Endothelial cell of umbilical vein (primary cell): ENCODE measurements around the gene MID1. TPM values are rescaled to one million over a fixed set of nuclear protein-coding genes. Genes with fewer than 3 reads are reported as not detected.

ENCODE experiments used
- BruUV-seq: library from RNA; stranded (reverse); fragments of 400-500 nt; replicated peaks from 2 replicates; lab custom pipeline; 2021; lab: Mats Ljungman, UMichigan
- CTCF ChIA-PET: fragments of 300-600, 350-600 bp; sonication (Branson Sonifier 250); formaldehyde crosslinking; loops from one replicate; lab custom pipeline; 2021; ENCODE audit warnings: antibody characterized with exemption, inconsistent platforms; lab: Charles Lee
- POLR2A ChIA-PET: fragments of 300-600, 350-600 bp; sonication (Branson Sonifier 250); formaldehyde crosslinking; loops from one replicate; lab custom pipeline; 2021; ENCODE audit warnings: antibody characterized with exemption, inconsistent platforms; lab: Charles Lee
- DNase-seq: peaks from one replicate; pipeline ENCODE4 v3.0.0-alpha.2; 2011; ENCODE audit warnings: low read depth, low spot score
- FAIRE-seq: peaks from 2 replicates; lab custom pipeline; 2011; peaks lifted over from hg19 to GRCh38; lab: Jason Lieb, UNC
- H2AFZ ChIP-seq: 2 replicates; pipeline ENCODE4 v1.6.0; 2012; ENCODE audit warnings: low read depth, low read length, control low read depth, inconsistent platforms
- H3K27ac ChIP-seq: 2 replicates; pipeline ENCODE4 v1.5.1; 2011; ENCODE audit warnings: low read depth, mild to moderate bottlenecking, control low read depth, low read length, moderate library complexity; ENCODE audit not compliant: insufficient read depth
- H3K27me3 ChIP-seq, 2 experiments: 2 replicates each; pipeline versions ENCODE4 v1.6.0 to v1.6.1; 2011; ENCODE audit warnings: low read length in 2 of 2, mixed read lengths in 1 of 2; ENCODE audit not compliant: control insufficient read depth in 2 of 2, insufficient read depth in 2 of 2
- H3K36me3 ChIP-seq, 2 experiments: 2 replicates in 1 of 2; 3 replicates in 1 of 2; pipeline ENCODE4 v1.5.1; 2011; ENCODE audit warnings: low read length in 2 of 2, mild to moderate bottlenecking in 1 of 2, moderate library complexity in 1 of 2; ENCODE audit not compliant: control insufficient read depth in 2 of 2, insufficient read depth in 2 of 2; ENCODE audit errors: extremely low read depth in 1 of 2
- H3K4me1 ChIP-seq: 3 replicates; pipeline ENCODE4 v1.5.1; 2011; ENCODE audit warnings: mild to moderate bottlenecking, low read length; ENCODE audit not compliant: control insufficient read depth, insufficient read depth; ENCODE audit errors: extremely low read depth
- H3K4me2 ChIP-seq: 2 replicates; pipeline ENCODE4 v1.6.1; 2011; ENCODE audit warnings: low read length, control low read depth, mixed read lengths; ENCODE audit not compliant: insufficient read depth
- H3K4me3 ChIP-seq, 3 experiments: fragments of 200-600 bp in 1 of 3; sonication (generic), shearing (Covaris generic) in 1 of 3; replicated peaks in 1 of 3; 2 replicates each; pipeline ENCODE4 v1.5.1; 2011 to 2016; ENCODE audit warnings: control low read depth in 3 of 3, low read length in 3 of 3, mild to moderate bottlenecking in 2 of 3, inconsistent platforms in 1 of 3, low read depth in 1 of 3, moderate library complexity in 1 of 3; ENCODE audit not compliant: insufficient read depth in 1 of 3
- H3K79me2 ChIP-seq: 2 replicates; pipeline ENCODE4 v1.6.0; 2012; ENCODE audit warnings: low read length, inconsistent platforms; ENCODE audit not compliant: control insufficient read depth, insufficient read depth
- H3K9ac ChIP-seq: replicated peaks from 2 replicates; pipeline ENCODE3; 2011; ENCODE audit warnings: low read length, control low read depth; ENCODE audit not compliant: insufficient read depth; ENCODE audit errors: extremely low read depth
- H3K9me1 ChIP-seq: replicated peaks from 3 replicates; pipeline ENCODE4 v1.6.0; 2011; ENCODE audit warnings: mild to moderate bottlenecking, low read length; ENCODE audit not compliant: control insufficient read depth, insufficient read depth; ENCODE audit errors: extremely low read depth
- H3K9me3 ChIP-seq: replicated peaks from 2 replicates; pipeline ENCODE4 v1.5.1; 2012; ENCODE audit warnings: low read length, inconsistent platforms; ENCODE audit not compliant: control insufficient read depth, insufficient read depth
- H4K20me1 ChIP-seq: replicated peaks from 2 replicates; pipeline ENCODE3; 2011; ENCODE audit warnings: mild to moderate bottlenecking, low read length; ENCODE audit not compliant: control insufficient read depth, insufficient read depth; ENCODE audit errors: extremely low read depth
- GATA2 ChIP-seq: IDR thresholded peaks from 2 replicates; pipeline ENCODE4 v1.7.0; 2011; ENCODE audit warnings: low read depth, mild to moderate bottlenecking, moderate library complexity, mixed read lengths, low read length; ENCODE audit not compliant: insufficient read length, insufficient read depth
- JUN ChIP-seq: IDR thresholded peaks from 2 replicates; pipeline ENCODE4 v1.6.1; 2011; ENCODE audit warnings: borderline replicate concordance, low read depth; ENCODE audit not compliant: insufficient read length, insufficient read depth
- MAX ChIP-seq: IDR thresholded peaks from 2 replicates; pipeline ENCODE4 v1.6.1; 2011; ENCODE audit not compliant: insufficient read depth, insufficient read length
- MYC ChIP-seq: IDR thresholded peaks from one replicate; pipeline ENCODE4 v1.6.1; 2011; ENCODE audit warnings: mild to moderate bottlenecking, low read depth, low read length
- POLR2A ChIP-seq: IDR thresholded peaks from 2 replicates; pipeline ENCODE4 v1.6.1; 2012; ENCODE audit warnings: low read depth, mild to moderate bottlenecking, control low read depth, low read length
- POLR2AphosphoS5 ChIP-seq: IDR thresholded peaks from 2 replicates; pipeline ENCODE4 v1.6.1; 2012; ENCODE audit warnings: low read depth, mild to moderate bottlenecking, control low read depth, low read length, moderate library complexity; ENCODE audit not compliant: insufficient read depth
- dilution Hi-C: fragments of 300-500 bp; cut with MboI; formaldehyde crosslinking; loops from one replicate; pipeline ENCODE4 v1.15.0; 2019; ENCODE audit warnings: low sequenced_read_pairs; ENCODE audit not compliant: extremely low pct_ligation_motif_present
- intact Hi-C: fragments of 100-400 bp; cut with micrococcal nuclease; formaldehyde crosslinking; loops from one replicate; pipeline ENCODE4 v1.10.0; 2022
- polyA plus RNA-seq, 4 experiments: library from polyadenylated mRNA; depleted of rRNA in 3 of 4; stranded (reverse) in 3 of 4; unstranded in 1 of 4; fragments of >200 nt; gene quantifications; 2 replicates each; pipeline versions ENCODE4 v1.2.1 to v1.2.3, GENCODE V29; 2011 to 2012; ENCODE audit warnings: missing spikeins in 1 of 4
- total RNA-seq: library from RNA; stranded (reverse); gene quantifications from 2 replicates; pipeline ENCODE4 v1.2.3, GENCODE V29; 2021

The MID1 gene
- total and polyA plus RNA-seq, 2 donors (not counting 3 experiments of a cell fraction or from before 2014, with no cell fraction given), result 21.3 to 29.8 TPM

GRCh38 chrX:10602646-10603045 is 17.7 kb downstream of the MID1 start:
- H3K27me3 ChIP-seq, result no peaks in the 10 kb centered on the region
- H3K4me3 ChIP-seq, result no peak overlapping the region
- no TSS peak for BruUV-seq
- no peak overlapping the region for H3K9ac ChIP-seq
- H4K20me1 ChIP-seq, result no peaks in the 10 kb centered on the region
- H3K27ac ChIP-seq, result no peak overlapping the region
- TF ChIP-seq JUN, result no peak
- TF ChIP-seq POLR2A, result no peak
- TF ChIP-seq POLR2AphosphoS5, result no peak
- no peak for TF ChIP-seq MYC
- no peak for TF ChIP-seq GATA2
- no peak overlapping the region for H3K4me2 ChIP-seq
- DNase-seq, result no peak
- no peaks in the 10 kb centered on the region for H3K36me3 ChIP-seq
- H3K4me1 ChIP-seq, result no peaks in the 10 kb centered on the region
- no peaks in the 10 kb centered on the region for H3K9me1 ChIP-seq
- H3K9me3 ChIP-seq, result no peaks in the 10 kb centered on the region
- no peak overlapping the region for H2AFZ ChIP-seq
- CTCF ChIA-PET, result interaction anchor here (0.7 kb wide), 1 partner anchor 72 kb away, joined by 3 read pairs; no protein-coding TSS in a partner anchor
- dilution Hi-C loops, result no loop called here
- POLR2A ChIA-PET, result no interaction called here
- no peak for FAIRE-seq
- H3K79me2 ChIP-seq, result peaks cover 3% of the 10 kb centered on the region
- intact Hi-C loops, result no loop called here

GRCh38 chrX:10600479-10600878 is 19.9 kb downstream of the MID1 start:
- dilution Hi-C loops, result no loop called here
- Histone ChIP-seq H3K9ac (no peak overlapping the region), H3K27ac (no peak overlapping the region), H3K79me2 (no peaks in the 10 kb centered on the region), H3K4me2 (no peak overlapping the region), H3K9me1 (no peaks in the 10 kb centered on the region), H3K36me3 (no peaks in the 10 kb centered on the region), H3K4me1 (no peaks in the 10 kb centered on the region), H4K20me1 (no peaks in the 10 kb centered on the region), H3K9me3 (no peaks in the 10 kb centered on the region), H3K4me3 (no peak overlapping the region), H3K27me3 (no peaks in the 10 kb centered on the region), H2AFZ (no peak overlapping the region)
- BruUV-seq, result no TSS peak
- intact Hi-C loops, result no loop called here
- ChIA-PET POLR2A (no interaction called here), CTCF (interaction anchor here (0.8 to 1.8 kb wide), 4 partner anchors 15 to 411 kb away, joined by 3 to 11 read pairs (median 3); no protein-coding TSS in a partner anchor)
- no peak for FAIRE-seq
- no peak for TF ChIP-seq MAX
- no peak for TF ChIP-seq MYC
- no peak for DNase-seq
